Neural crest cell (in vitro differentiated cells): Measurements from ENCODE around the gene SYTL1. TPM values are rescaled to one million over a fixed set of nuclear protein-coding genes. Genes with fewer than 3 reads are reported as not detected.

ENCODE experiments used
- DNase-seq: peaks from one replicate; pipeline ENCODE4 v3.0.0; 2021; ENCODE audit warnings: low read depth, mixed read lengths, low spot score
- H3K27ac Mint-ChIP-seq: one replicate; pipeline ENCODE4 v1.8.0; 2021; ENCODE audit warnings: mild to moderate bottlenecking, mixed read lengths; ENCODE audit not compliant: unreplicated experiment
- H3K27me3 Mint-ChIP-seq: 2 replicates; pipeline ENCODE4 v1.8.0; 2021; ENCODE audit warnings: low read depth, mild to moderate bottlenecking, mixed read lengths
- H3K36me3 Mint-ChIP-seq: 2 replicates; pipeline ENCODE4 v1.8.0; 2021; ENCODE audit warnings: low read depth, mild to moderate bottlenecking, mixed read lengths
- H3K4me1 Mint-ChIP-seq: 2 replicates; pipeline ENCODE4 v1.8.0; 2021; ENCODE audit warnings: mixed read lengths
- H3K4me3 Mint-ChIP-seq: one replicate; pipeline ENCODE4 v1.8.0; 2021; ENCODE audit warnings: mild to moderate bottlenecking, mixed read lengths
- H3K9me3 Mint-ChIP-seq: 2 replicates; pipeline ENCODE4 v1.8.0; 2021; ENCODE audit warnings: mixed read lengths
- CTCF ChIP-seq: fragments of 200-600 bp; sonication (generic); conservative IDR thresholded peaks from 2 replicates; pipeline ENCODE4 v1.5.0; 2021; ENCODE audit warnings: antibody characterized with exemption, mild to moderate bottlenecking
- long read RNA-seq: library from polyadenylated mRNA; unstranded; transcript quantifications from one replicate; pipeline ENCODE4 v2.0.0, GENCODE V29; 2020
- total RNA-seq: library from RNA; stranded (reverse); gene quantifications from 2 replicates; pipeline ENCODE4 v1.2.1, GENCODE V29; 2021

The SYTL1 gene
- 0.72 and 1.4 TPM in 2 replicates for total RNA-seq
- long read RNA-seq = 0 reads

- peaks cover 9% of the 10 kb centered on the region for H3K27me3 Mint-ChIP-seq
- TF ChIP-seq CTCF = no peak
- H3K4me3 Mint-ChIP-seq = no peak within 1 kb of the TSS
- H3K4me1 Mint-ChIP-seq = peaks cover 24% of the 10 kb centered on the region
- no peak for DNase-seq
- H3K27ac Mint-ChIP-seq = peak within 1 kb of the TSS; percentile 35
- H3K36me3 Mint-ChIP-seq = no peaks in the 10 kb centered on the region
- no peaks in the 10 kb centered on the region for H3K9me3 Mint-ChIP-seq
Observed at GRCh38 chr1:27341525-27342252, at the start of gene SYTL1. Gene SYTL1 (plus strand): TSS chr1:27342022. CDS start chr1:27345335, 3,313 bp downstream.

GRCh38 chr1:27292106-27292505, 49.7 kb upstream of the SYTL1 start:
- H3K27me3 Mint-ChIP-seq = no peaks in the 10 kb centered on the region
- no peak overlapping the region for H3K4me3 Mint-ChIP-seq
- DNase-seq = no peak
- peaks cover 5% of the 10 kb centered on the region for H3K4me1 Mint-ChIP-seq
- H3K27ac Mint-ChIP-seq = no peak overlapping the region
- peaks cover 20% of the 10 kb centered on the region for H3K36me3 Mint-ChIP-seq
- H3K9me3 Mint-ChIP-seq = no peaks in the 10 kb centered on the region
- no peak for TF ChIP-seq CTCF

- Mint-ChIP-seq H3K36me3 (peaks cover 13% of the 10 kb centered on the region), H3K27me3 (no peaks in the 10 kb centered on the region)
Observed at GRCh38 chr1:27293915-27294314, 47.9 kb upstream of the SYTL1 start.

GRCh38 chr1:27296773-27297291, 45.0 kb upstream of the SYTL1 start:
- Mint-ChIP-seq H3K27ac (peak overlapping the region; percentile 12), H3K4me1 (peaks cover 18% of the 10 kb centered on the region), H3K9me3 (no peaks in the 10 kb centered on the region), H3K27me3 (no peaks in the 10 kb centered on the region), H3K4me3 (no peak overlapping the region), H3K36me3 (peaks cover 7% of the 10 kb centered on the region)
- peak; percentile 70 for TF ChIP-seq CTCF
- DNase-seq = peak; percentile 84

More at GRCh38 chr1:27293915-27294314, 47.9 kb upstream of the SYTL1 start:
- no peak for DNase-seq
- peaks cover under 1% of the 10 kb centered on the region for H3K4me1 Mint-ChIP-seq
- H3K9me3 Mint-ChIP-seq = no peaks in the 10 kb centered on the region
- TF ChIP-seq CTCF = no peak
- H3K27ac Mint-ChIP-seq = no peak overlapping the region
- no peak overlapping the region for H3K4me3 Mint-ChIP-seq

- Mint-ChIP-seq H3K9me3 (no peaks in the 10 kb centered on the region), H3K27ac (no peak overlapping the region), H3K36me3 (peaks cover 4% of the 10 kb centered on the region), H3K4me1 (peaks cover 18% of the 10 kb centered on the region), H3K4me3 (no peak overlapping the region), H3K27me3 (no peaks in the 10 kb centered on the region)
- DNase-seq = no peak
- no peak for TF ChIP-seq CTCF
Observed at GRCh38 chr1:27297903-27298302, 43.9 kb upstream of the SYTL1 start.
